Sigmoid colon (tissue), 4 donors: ENCODE results near the gene USP30.

Source experiments
- CTCF ChIP-seq, 4 experiments: fragments of 450-650 bp in 3 of 4; fragments of 200-600 bp in 1 of 4; IDR thresholded peaks; one replicate each; pipeline ENCODE4 v1.5.1; 2016 to 2019; ENCODE audit warnings: antibody characterized with exemption in 4 of 4, mild to moderate bottlenecking in 3 of 4, moderate library complexity in 2 of 4
- EP300 ChIP-seq, 4 donors: sonication (generic); formaldehyde crosslinking; IDR thresholded peaks; one replicate each; pipeline ENCODE4 v1.6.1; 2017; ENCODE audit warnings: antibody characterized with exemption in 4 of 4
- POLR2A ChIP-seq, 2 donors: fragments of 450-650 bp; IDR thresholded peaks; one replicate each; pipeline ENCODE4 v1.6.1; 2016; ENCODE audit warnings: antibody characterized with exemption in 2 of 2, mild to moderate bottlenecking in 2 of 2, moderate library complexity in 2 of 2
- POLR2AphosphoS5 ChIP-seq, 4 donors: sonication (generic); formaldehyde crosslinking; IDR thresholded peaks; one replicate each; pipeline ENCODE4 v1.6.1; 2017; ENCODE audit warnings: antibody characterized with exemption in 4 of 4

- TF ChIP-seq CTCF (IDR thresholded peaks at IDR 0.05) (no peak), POLR2A (IDR thresholded peaks at IDR 0.05) (no peak), EP300 (IDR thresholded peaks at IDR 0.05) (no peak), POLR2AphosphoS5 (IDR thresholded peaks at IDR 0.05) (no peak)
Measured at GRCh38 chr12:109056891-109057290, 4.5 kb downstream of the USP30 start.
